NCI-H1105 (cell line): ENCODE measurements around the gene SLC26A5.

Experiments used
- DNase-seq: peaks from one replicate; lab custom pipeline; 2025; lab: John Stamatoyannopoulos, UW

Gene SLC26A5

GRCh38 chr7:103346396-103346795 lies 99.6 kb downstream of the SLC26A5 start:
- DNase-seq = no peak

GRCh38 chr7:103344453-103345149 lies 101.4 kb downstream of the SLC26A5 start, which contains the start of gene DNAJC2:
Gene DNAJC2 (minus strand): TSS chr7:103344767. CDS start chr7:103344622, 145 bp downstream.
- peak; percentile 85 for DNase-seq

GRCh38 chr7:103343758-103344452 lies 102.1 kb downstream of the SLC26A5 start:
- no peak for DNase-seq

- no peak for DNase-seq
Measured at GRCh38 chr7:103343332-103343731, 102.7 kb downstream of the SLC26A5 start.

GRCh38 chr7:103341466-103341865 lies 104.5 kb downstream of the SLC26A5 start:
- no peak for DNase-seq

GRCh38 chr7:103338864-103339263 lies 107.1 kb downstream of the SLC26A5 start:
- no peak for DNase-seq

- no peak for DNase-seq
Measured at GRCh38 chr7:103336761-103337160, 109.2 kb downstream of the SLC26A5 start.

- no peak for DNase-seq
Measured at GRCh38 chr7:103325744-103326143, 120.3 kb downstream of the SLC26A5 start.
